ENCODE results near the gene ROCK2.
"Not testable (repeated sequence)": the region's sequence is repeated elsewhere in the genome, so short reads cannot be mapped to it uniquely, and the experiment has no call there.

ROCK2 gene

GRCh38 chr2:11234309-11234708 lies 110.1 kb downstream of the ROCK2 start:
- DNase-seq (ENCODE audit: low spot score), result peak; percentile 33

DNA sequence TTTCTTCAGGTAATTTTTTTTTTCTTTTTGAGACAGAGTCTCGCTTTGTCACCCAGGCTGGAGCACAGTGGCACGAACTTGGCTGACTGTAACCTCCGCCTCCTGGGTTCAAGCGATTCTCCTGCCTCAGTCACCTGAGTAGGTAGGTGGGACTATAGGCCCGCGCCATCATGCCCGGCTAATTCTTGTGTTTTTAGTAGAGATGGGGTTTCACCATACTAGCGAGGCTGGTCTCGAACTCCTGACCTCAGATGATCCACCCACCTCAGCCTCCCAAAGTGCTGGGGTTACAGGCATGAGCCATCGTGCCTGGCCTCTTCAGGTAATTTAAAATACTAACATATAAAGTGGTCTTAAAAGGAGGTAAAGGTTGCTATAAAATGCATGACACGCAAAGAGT lies 113.2 kb downstream of the ROCK2 start:
- not testable (repeated sequence) for DNase-seq (ENCODE audit: low spot score)

- DNase-seq (ENCODE audit: low spot score), result no peak
Measured at GRCh38 chr2:11228692-11229091, 115.7 kb downstream of the ROCK2 start.

DNA sequence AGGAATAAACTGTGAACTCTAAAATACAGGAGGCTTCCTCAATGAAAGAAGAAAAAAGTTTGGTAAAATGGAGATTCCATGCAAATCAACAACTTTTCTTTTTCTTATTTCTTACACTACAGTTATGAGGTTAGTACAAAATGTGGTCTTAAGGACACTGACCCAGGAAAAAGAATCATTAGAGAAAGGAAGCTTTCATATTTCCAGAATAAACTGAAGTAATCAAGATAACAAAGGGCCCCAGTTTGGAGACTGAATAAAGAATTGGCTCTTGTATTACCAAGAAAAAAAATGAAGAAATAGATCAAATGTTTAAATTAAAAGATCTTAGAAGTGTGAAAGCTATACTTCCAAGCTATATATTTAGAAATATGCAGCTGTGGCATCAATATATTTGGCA lies 116.8 kb downstream of the ROCK2 start:
- no peak for DNase-seq (ENCODE audit: low spot score)

- no peak for DNase-seq (ENCODE audit: low spot score)
Measured at GRCh38 chr2:11224887-11225286, 119.5 kb downstream of the ROCK2 start.

- DNase-seq (ENCODE audit: low spot score), result no peak
Measured at GRCh38 chr2:11222845-11223244, 121.6 kb downstream of the ROCK2 start.

GRCh38 chr2:11220445-11220844 lies 124.0 kb downstream of the ROCK2 start:
- no peak for DNase-seq (ENCODE audit: low spot score)

- no peak for DNase-seq (ENCODE audit: low spot score)
Measured at GRCh38 chr2:11215407-11215806, 129.0 kb downstream of the ROCK2 start.

GRCh38 chr2:11214770-11215169 lies 129.7 kb downstream of the ROCK2 start:
- no peak for DNase-seq (ENCODE audit: low spot score)

DNA sequence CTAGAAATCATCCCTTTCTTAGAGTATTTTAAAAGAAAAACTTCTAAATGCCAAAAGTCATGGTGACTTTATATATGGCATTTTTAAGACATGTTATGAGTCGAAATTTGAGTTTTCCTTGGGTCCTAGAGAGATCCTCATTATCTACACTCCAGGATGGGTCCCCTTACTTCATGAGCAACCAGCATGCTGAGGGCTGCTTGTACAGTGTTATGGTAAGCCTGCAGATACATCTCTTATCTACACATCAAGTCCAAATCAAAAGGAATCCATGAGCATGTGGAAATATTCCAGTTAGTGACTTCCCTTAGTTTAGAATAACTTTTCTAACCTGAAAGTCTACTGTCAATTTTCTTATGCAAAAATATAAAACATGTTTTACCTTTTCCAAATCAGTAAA lies 130.5 kb downstream of the ROCK2 start:
- no peak for DNase-seq (ENCODE audit: low spot score)

DNA sequence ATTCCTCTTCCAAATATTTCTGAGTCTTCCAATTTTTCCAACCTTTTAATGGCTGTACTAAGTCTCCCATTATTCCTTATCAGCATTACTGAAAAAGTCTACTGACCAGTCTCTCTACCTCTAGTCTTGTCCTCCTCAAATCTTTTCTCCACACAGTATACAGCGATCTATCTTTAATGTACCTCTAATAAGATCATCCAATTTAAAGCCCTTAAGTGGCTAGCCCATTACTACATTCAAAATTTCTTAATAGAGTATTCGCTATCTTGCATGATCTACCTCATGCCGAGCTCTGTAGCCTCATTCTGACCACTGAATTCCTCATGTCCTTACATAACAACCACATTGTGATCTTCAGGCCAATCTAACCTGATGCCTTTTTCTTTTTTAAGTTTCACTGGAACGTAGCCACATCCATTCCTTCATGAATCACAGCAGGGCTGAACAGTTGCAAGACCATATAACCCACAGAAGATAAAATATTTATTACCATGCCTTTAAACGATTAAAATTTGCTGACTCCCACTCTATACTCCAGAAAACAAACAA lies 131.3 kb downstream of the ROCK2 start:
- peak; percentile 22 for DNase-seq (ENCODE audit: low spot score)

- no peak for DNase-seq (ENCODE audit: low spot score)
Measured at GRCh38 chr2:11212645-11213044, 131.8 kb downstream of the ROCK2 start.

- no peak for DNase-seq (ENCODE audit: low spot score)
Measured at GRCh38 chr2:11208083-11208482, 136.4 kb downstream of the ROCK2 start.

DNA sequence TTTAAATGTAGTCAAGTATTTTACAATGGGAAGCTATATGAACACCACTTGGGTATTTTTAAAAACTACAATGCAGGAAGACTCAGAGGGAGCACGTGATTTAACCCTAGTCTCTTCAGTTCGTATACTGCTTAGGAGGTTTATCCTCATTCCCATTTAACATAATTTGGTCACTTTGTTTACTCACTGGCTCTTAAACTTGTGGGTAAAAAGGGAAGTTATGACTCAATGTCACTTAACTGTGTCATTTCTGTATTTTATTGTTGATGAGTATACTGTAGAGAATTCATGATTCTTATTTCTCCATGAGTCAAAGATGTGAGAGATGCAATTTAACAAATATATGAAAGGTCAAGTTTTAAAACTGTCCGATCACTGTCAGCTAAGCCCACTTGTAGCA lies 141.0 kb downstream of the ROCK2 start:
- DNase-seq (ENCODE audit: low spot score), result peak; percentile 53

DNA sequence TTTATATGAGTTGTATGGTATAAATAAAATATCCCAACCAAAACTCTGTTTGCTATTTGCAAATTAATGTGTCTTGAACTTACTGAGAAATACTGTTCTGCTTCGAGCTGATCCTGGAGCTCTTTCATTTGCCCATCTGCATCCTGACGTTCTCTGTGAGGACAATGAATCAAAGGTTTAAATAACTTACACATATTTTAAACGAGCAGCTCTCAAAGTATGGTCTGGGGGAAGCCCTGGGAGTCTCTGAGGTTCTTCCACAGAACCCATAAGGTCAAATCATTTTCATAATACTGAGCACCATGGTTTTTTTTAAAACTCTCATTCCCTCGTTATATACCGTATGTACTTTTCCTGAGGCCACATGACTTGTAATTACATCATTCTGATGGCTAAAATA lies 142.5 kb downstream of the ROCK2 start:
- no peak for DNase-seq (ENCODE audit: low spot score)

- DNase-seq (ENCODE audit: low spot score), result no peak
Measured at GRCh38 chr2:11200651-11201050, 143.8 kb downstream of the ROCK2 start.

DNA sequence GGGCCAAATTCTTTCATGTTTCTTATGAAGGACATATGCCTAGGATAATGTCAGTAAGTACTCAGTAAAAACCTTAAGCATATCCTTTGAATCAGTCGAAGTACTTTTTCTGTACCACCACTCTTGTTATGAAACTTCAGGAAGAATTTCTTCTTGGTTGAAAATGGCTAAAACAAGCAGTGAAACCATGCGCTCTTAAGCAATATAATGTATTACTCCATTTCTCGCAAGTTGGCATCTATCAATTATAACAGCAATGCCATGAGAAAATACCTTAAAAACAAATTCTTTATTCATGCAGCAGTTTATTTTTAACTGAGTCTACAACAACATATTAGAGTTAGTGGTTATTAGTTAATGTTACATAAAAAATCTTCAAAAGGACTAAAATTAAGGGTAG lies 148.2 kb downstream of the ROCK2 start:
- no peak for DNase-seq (ENCODE audit: low spot score)

GRCh38 chr2:11187731-11188130 lies 156.7 kb downstream of the ROCK2 start:
- DNase-seq (ENCODE audit: low spot score), result no peak

- peak; percentile 34 for DNase-seq (ENCODE audit: low spot score)
Measured at GRCh38 chr2:11187083-11187619, 157.3 kb downstream of the ROCK2 start.

DNA sequence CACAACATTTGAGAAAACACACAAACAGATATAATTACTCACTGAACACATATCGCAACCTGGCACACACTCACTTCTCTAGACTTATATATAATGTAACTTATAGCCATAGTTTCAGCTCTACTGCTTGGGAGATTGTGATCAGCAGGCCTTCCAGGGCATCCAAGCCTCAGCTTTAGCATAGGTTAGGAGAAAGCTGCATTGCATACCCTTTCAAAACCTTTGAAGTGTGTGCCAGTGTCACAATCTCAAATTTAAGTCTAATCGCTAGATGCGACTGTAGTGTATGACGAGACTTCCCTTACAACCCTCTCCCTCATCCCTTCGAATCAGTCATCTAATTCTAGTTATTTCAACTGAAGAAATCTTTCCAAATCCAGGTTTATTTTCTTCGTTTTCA lies 158.3 kb downstream of the ROCK2 start:
- no peak for DNase-seq (ENCODE audit: low spot score)

DNA sequence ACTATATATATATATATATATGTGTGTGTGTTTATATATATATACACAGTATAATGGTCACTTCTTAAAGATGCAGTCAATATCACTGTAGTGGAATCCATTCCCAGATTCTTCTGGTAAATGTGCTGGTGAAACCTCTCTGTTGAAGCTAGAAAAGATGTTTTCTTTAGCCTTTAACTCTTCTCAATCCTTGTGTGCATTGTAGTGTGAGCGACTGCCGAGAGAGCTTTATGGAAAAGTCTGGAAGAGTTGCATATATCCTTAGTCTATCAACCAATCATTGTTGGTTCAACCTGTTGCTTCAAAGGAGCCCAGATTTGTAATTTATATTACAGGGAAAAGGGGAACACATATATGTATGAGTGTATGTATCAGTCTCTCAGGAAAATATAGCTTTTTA lies 161.5 kb downstream of the ROCK2 start:
- DNase-seq (ENCODE audit: low spot score), result no peak

DNA sequence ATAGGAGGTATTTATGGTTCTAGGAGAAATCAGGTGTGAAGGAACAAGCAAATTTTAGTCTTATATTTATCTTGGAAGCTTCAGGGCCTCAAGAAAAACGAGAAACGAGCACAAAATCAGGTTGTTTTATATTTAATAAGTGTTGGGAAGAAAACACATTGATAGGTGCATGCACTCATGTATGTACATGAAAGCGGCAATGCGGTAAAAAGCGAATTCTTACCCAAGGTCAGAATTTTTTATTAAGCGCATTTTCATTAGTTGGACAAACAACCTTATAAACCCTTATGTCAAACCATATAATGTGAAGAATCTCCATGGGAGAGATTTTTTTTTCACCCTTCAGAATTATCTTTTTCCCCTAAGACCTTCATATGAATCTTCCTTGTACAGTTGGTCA lies 163.8 kb downstream of the ROCK2 start:
- DNase-seq (ENCODE audit: low spot score), result no peak

- no peak for DNase-seq (ENCODE audit: low spot score)
Measured at GRCh38 chr2:11179899-11180298, 164.5 kb downstream of the ROCK2 start.

DNA sequence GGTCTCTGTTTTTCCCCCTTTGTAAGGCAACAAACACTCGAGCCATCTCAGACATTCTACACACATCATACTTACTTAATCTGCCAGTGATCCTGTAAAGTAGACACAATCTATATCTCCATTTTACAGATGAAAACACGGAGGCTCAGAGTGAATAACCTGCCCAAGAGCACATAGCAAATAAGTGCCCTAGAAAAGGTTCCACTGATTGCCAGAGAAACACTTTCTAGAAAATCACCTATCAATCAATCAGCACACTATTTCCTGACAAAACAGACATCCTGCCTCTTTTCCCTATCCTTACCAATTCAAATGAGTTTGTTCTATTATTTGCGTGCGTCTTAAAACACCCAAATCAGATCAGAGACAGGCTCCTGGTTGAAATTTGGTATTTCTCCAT lies 165.2 kb downstream of the ROCK2 start:
- DNase-seq (ENCODE audit: low spot score), result no peak
